ENCODE measurements around the gene NTF3.
"Not testable (repeated sequence)": the region's sequence is repeated elsewhere in the genome, so short reads cannot be mapped to it uniquely, and the experiment has no call there.

The NTF3 gene

DNA sequence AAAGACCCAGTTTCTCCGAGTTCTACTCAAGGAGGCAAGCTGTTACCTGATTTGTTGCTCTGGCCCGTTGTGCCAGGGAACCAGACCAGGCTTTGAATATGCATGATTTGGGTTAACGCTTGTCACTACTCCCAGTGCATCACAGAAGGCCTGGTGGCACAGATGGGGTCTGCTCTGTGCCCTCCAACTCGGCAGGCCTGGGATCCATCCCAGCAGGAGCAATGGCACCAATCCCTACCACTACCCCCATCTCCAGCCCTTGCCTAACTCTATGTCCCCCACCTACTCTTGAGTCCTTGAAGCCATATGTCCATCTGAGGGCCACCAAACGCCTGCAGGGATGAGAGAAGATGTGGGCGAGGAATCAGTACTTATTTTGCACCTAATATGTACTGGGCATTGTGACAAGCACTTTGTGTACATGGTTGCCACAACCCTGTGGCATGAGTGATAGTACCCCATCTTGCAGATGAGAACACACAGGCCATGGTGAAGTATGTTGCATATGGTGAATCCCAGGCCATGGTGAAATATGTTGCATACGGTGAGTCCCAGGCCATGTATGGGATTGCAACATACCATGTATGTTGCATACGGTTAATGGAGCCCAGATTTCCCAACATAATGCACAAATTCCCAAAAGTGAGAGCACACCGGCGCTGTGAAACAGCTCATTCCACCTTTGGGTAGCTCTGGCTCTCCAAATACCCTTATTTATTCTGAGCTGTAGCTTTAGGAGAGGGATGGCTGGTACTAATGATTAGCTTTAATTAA, 102.7 kb downstream of the NTF3 start:
- no peaks in the 10 kb centered on the region for H3K36me3 ChIP-seq (ENCODE audit: control insufficient read depth in 2 of 2, insufficient read depth in 2 of 2, low read length in 2 of 2)
- no peak overlapping the region for H3K4me3 ChIP-seq (ENCODE audit: low read length in 2 of 2)
- no peaks in the 10 kb centered on the region for H3K4me1 ChIP-seq (ENCODE audit: control insufficient read depth, insufficient read depth, low read length)
- no peaks in the 10 kb centered on the region for H3K9me3 ChIP-seq (ENCODE audit: control insufficient read depth in 2 of 2, low read length in 2 of 2)
- no peak overlapping the region for H3K9ac ChIP-seq (ENCODE audit: low read length in 2 of 2)
- no peak overlapping the region for H3K27ac ChIP-seq (ENCODE audit: low read length)
- no peaks in the 10 kb centered on the region for H3K27me3 ChIP-seq (ENCODE audit: control insufficient read depth in 1 of 2, insufficient read depth in 2 of 2, low read length in 2 of 2)

DNA sequence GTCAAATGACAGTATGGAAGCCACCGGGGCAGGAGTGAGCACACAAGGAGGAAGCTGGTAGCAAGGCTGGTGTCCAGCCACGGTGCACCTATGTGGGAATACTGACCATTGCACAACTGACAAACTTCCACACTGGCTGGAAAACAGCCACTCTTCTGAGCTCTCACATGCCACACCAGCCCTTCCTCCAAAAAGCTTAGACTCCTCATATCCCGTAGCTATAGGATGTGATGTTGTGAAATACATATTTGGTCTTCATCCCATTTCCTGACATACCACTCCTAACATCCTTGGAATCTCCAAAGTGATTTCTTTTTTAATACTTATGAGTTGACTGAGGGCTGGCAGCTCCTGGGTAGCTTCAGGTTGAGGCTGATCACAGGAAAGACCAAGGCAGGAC, 103.6 kb downstream of the NTF3 start:
- H3K9ac ChIP-seq (ENCODE audit: low read length in 2 of 2) = no peak overlapping the region
- H3K9me3 ChIP-seq (ENCODE audit: control insufficient read depth in 2 of 2, low read length in 2 of 2) = no peaks in the 10 kb centered on the region
- no peak overlapping the region for H3K4me3 ChIP-seq (ENCODE audit: low read length in 2 of 2)
- no peaks in the 10 kb centered on the region for H3K27me3 ChIP-seq (ENCODE audit: control insufficient read depth in 1 of 2, insufficient read depth in 2 of 2, low read length in 2 of 2)
- no peaks in the 10 kb centered on the region for H3K4me1 ChIP-seq (ENCODE audit: control insufficient read depth, insufficient read depth, low read length)
- no peaks in the 10 kb centered on the region for H3K36me3 ChIP-seq (ENCODE audit: control insufficient read depth in 2 of 2, insufficient read depth in 2 of 2, low read length in 2 of 2)
- no peak overlapping the region for H3K27ac ChIP-seq (ENCODE audit: low read length)

DNA sequence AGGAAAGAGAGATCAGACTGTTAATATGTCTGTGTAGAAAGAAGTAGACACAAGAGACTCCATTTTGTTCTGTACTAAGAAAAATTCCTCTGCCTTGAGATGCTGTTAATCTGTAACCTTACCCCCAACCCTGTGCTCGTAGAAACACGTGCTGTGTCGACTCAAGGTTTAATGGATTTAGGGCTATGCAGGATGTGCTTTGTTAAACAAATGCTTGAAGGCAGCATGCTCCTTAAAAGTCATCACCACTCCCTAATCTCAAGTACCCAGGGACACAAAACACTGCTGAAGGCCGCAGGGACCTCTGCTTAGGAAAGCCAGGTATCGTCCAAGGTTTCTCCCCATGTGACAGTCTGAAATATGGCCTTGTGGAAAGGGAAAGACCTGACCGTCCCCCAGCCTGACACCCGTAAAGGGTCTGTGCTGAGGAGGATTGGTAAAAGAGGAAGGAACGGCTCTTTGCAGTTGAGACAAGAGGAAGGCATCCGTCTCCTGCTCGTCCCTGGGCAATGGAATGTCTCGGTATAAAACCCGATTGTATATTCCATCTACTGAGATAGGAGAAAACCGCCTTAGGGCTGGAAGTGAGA, 105.2 kb downstream of the NTF3 start:
- H3K27me3 ChIP-seq (ENCODE audit: control insufficient read depth in 1 of 2, insufficient read depth in 2 of 2, low read length in 2 of 2); H3K36me3 ChIP-seq (ENCODE audit: control insufficient read depth in 2 of 2, insufficient read depth in 2 of 2, low read length in 2 of 2); H3K4me1 ChIP-seq (ENCODE audit: control insufficient read depth, insufficient read depth, low read length); H3K9ac ChIP-seq (ENCODE audit: low read length in 2 of 2); H3K27ac ChIP-seq (ENCODE audit: low read length); H3K9me3 ChIP-seq (ENCODE audit: control insufficient read depth in 2 of 2, low read length in 2 of 2); H3K4me3 ChIP-seq (ENCODE audit: low read length in 2 of 2): not testable (repeated sequence)

DNA sequence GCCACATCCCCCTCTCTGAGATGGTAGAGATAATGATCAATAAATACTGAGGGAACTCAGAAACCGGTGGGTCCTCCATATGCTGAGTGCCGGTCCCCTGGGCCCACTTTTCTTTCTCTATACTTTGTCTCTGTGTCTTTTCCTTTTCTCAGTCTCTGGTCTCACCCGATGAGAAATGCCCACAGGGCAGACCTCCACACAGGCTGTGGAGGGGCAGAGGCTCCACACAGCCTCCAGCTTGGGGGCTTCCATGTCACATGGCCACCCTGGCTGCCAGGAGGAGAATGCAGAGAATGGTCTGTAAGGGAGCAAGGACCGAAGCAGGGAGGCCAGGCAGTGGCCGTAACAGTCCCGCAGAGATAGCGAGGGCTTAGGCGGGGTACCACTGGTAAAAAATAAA, 105.9 kb downstream of the NTF3 start:
- Histone ChIP-seq H3K27ac (ENCODE audit: low read length) (no peak overlapping the region), H3K27me3 (ENCODE audit: control insufficient read depth in 1 of 2, insufficient read depth in 2 of 2, low read length in 2 of 2) (no peaks in the 10 kb centered on the region), H3K4me3 (ENCODE audit: low read length in 2 of 2) (no peak overlapping the region), H3K36me3 (ENCODE audit: control insufficient read depth in 2 of 2, insufficient read depth in 2 of 2, low read length in 2 of 2) (no peaks in the 10 kb centered on the region), H3K9me3 (ENCODE audit: control insufficient read depth in 2 of 2, low read length in 2 of 2) (no peaks in the 10 kb centered on the region), H3K9ac (ENCODE audit: low read length in 2 of 2) (no peak overlapping the region), H3K4me1 (ENCODE audit: control insufficient read depth, insufficient read depth, low read length) (no peaks in the 10 kb centered on the region)
